ENCODE measurements around the gene IFITM2.

- no peak for TF ChIP-seq POLR2A (IDR thresholded peaks at IDR 0.05)
- no peak for TF ChIP-seq CTCF (IDR thresholded peaks at IDR 0.05)
Measured at GRCh38 chr11:297586-298405, 9.8 kb upstream of the IFITM2 start.
